ENCODE measurements around the gene HDAC9. TPM values are rescaled to one million over a fixed set of nuclear protein-coding genes. Genes with fewer than 3 reads are reported as not detected.

HDAC9 gene
- total RNA-seq, 1 donor from 2014 or later, result 0.52 TPM

- Mint-ChIP-seq H3K4me1 (ENCODE audit: low read depth) (no peaks in the 10 kb centered on the region), H3K27me3 (ENCODE audit: low read depth) (no peaks in the 10 kb centered on the region), H3K4me3 (ENCODE audit: low read depth) (no peak overlapping the region), H3K27ac (no peak overlapping the region), H3K36me3 (ENCODE audit: low read depth) (no peaks in the 10 kb centered on the region), H3K9me3 (no peaks in the 10 kb centered on the region)
- no peak for DNase-seq (ENCODE audit: low spot score)
- intact Hi-C loops (cut with micrococcal nuclease), result no loop called here
Observed at GRCh38 chr7:18997477-18998150, 502.1 kb downstream of the HDAC9 start.

GRCh38 chr7:19000410-19000809, 504.9 kb downstream of the HDAC9 start:
- Mint-ChIP-seq H3K4me3 (ENCODE audit: low read depth) (no peak overlapping the region), H3K27ac (no peak overlapping the region), H3K9me3 (no peaks in the 10 kb centered on the region), H3K27me3 (ENCODE audit: low read depth) (no peaks in the 10 kb centered on the region), H3K36me3 (ENCODE audit: low read depth) (no peaks in the 10 kb centered on the region), H3K4me1 (ENCODE audit: low read depth) (no peaks in the 10 kb centered on the region)
- no peak for DNase-seq (ENCODE audit: low spot score)
- intact Hi-C loops (cut with micrococcal nuclease), result no loop called here

GRCh38 chr7:19001854-19002253, 506.3 kb downstream of the HDAC9 start:
- intact Hi-C loops (cut with micrococcal nuclease), result no loop called here

GRCh38 chr7:19009241-19009935, 513.8 kb downstream of the HDAC9 start:
- Mint-ChIP-seq H3K9me3 (peaks cover 4% of the 10 kb centered on the region), H3K36me3 (ENCODE audit: low read depth) (no peaks in the 10 kb centered on the region), H3K27me3 (ENCODE audit: low read depth) (no peaks in the 10 kb centered on the region), H3K4me3 (ENCODE audit: low read depth) (no peak overlapping the region), H3K27ac (no peak overlapping the region), H3K4me1 (ENCODE audit: low read depth) (no peaks in the 10 kb centered on the region)
- DNase-seq (ENCODE audit: low spot score), result no peak
- intact Hi-C loops (cut with micrococcal nuclease), result no loop called here

More at GRCh38 chr7:19001854-19002253, 506.3 kb downstream of the HDAC9 start:
- Mint-ChIP-seq H3K27ac (no peak overlapping the region), H3K36me3 (ENCODE audit: low read depth) (no peaks in the 10 kb centered on the region), H3K4me3 (ENCODE audit: low read depth) (no peak overlapping the region), H3K9me3 (no peaks in the 10 kb centered on the region), H3K27me3 (ENCODE audit: low read depth) (no peaks in the 10 kb centered on the region), H3K4me1 (ENCODE audit: low read depth) (no peaks in the 10 kb centered on the region)
- DNase-seq (ENCODE audit: low spot score), result no peak

GRCh38 chr7:19009936-19010280, 514.4 kb downstream of the HDAC9 start:
- no peak overlapping the region for H3K27ac Mint-ChIP-seq
- no peaks in the 10 kb centered on the region for H3K4me1 Mint-ChIP-seq (ENCODE audit: low read depth)
- H3K36me3 Mint-ChIP-seq (ENCODE audit: low read depth), result no peaks in the 10 kb centered on the region
- DNase-seq (ENCODE audit: low spot score), result no peak
- H3K9me3 Mint-ChIP-seq, result peaks cover 7% of the 10 kb centered on the region
- no peak overlapping the region for H3K4me3 Mint-ChIP-seq (ENCODE audit: low read depth)
- H3K27me3 Mint-ChIP-seq (ENCODE audit: low read depth), result no peaks in the 10 kb centered on the region
- intact Hi-C loops (cut with micrococcal nuclease), result no loop called here

- H3K27me3 Mint-ChIP-seq (ENCODE audit: low read depth), result no peaks in the 10 kb centered on the region
- intact Hi-C loops (cut with micrococcal nuclease), result no loop called here
Observed at GRCh38 chr7:19011212-19011611, 515.7 kb downstream of the HDAC9 start.

GRCh38 chr7:19015098-19015497, 519.5 kb downstream of the HDAC9 start:
- DNase-seq (ENCODE audit: low spot score), result no peak
- Mint-ChIP-seq H3K36me3 (ENCODE audit: low read depth) (no peaks in the 10 kb centered on the region), H3K4me3 (ENCODE audit: low read depth) (no peak overlapping the region), H3K27me3 (ENCODE audit: low read depth) (no peaks in the 10 kb centered on the region), H3K27ac (no peak overlapping the region), H3K4me1 (ENCODE audit: low read depth) (no peaks in the 10 kb centered on the region), H3K9me3 (peaks cover 24% of the 10 kb centered on the region)
- intact Hi-C loops (cut with micrococcal nuclease), result no loop called here

More at GRCh38 chr7:19011212-19011611, 515.7 kb downstream of the HDAC9 start:
- no peaks in the 10 kb centered on the region for H3K4me1 Mint-ChIP-seq (ENCODE audit: low read depth)
- no peaks in the 10 kb centered on the region for H3K36me3 Mint-ChIP-seq (ENCODE audit: low read depth)
- peaks cover 15% of the 10 kb centered on the region for H3K9me3 Mint-ChIP-seq
- no peak overlapping the region for H3K4me3 Mint-ChIP-seq (ENCODE audit: low read depth)
- no peak for DNase-seq (ENCODE audit: low spot score)
- no peak overlapping the region for H3K27ac Mint-ChIP-seq

GRCh38 chr7:19016140-19016539, 520.6 kb downstream of the HDAC9 start:
- Mint-ChIP-seq H3K27ac (no peak overlapping the region), H3K36me3 (ENCODE audit: low read depth) (no peaks in the 10 kb centered on the region), H3K27me3 (ENCODE audit: low read depth) (no peaks in the 10 kb centered on the region), H3K4me3 (ENCODE audit: low read depth) (no peak overlapping the region), H3K4me1 (ENCODE audit: low read depth) (no peaks in the 10 kb centered on the region), H3K9me3 (peaks cover 24% of the 10 kb centered on the region)
- intact Hi-C loops (cut with micrococcal nuclease), result no loop called here
- DNase-seq (ENCODE audit: low spot score), result no peak

- no peaks in the 10 kb centered on the region for H3K36me3 Mint-ChIP-seq (ENCODE audit: low read depth)
- no peak overlapping the region for H3K4me3 Mint-ChIP-seq (ENCODE audit: low read depth)
- H3K4me1 Mint-ChIP-seq (ENCODE audit: low read depth), result no peaks in the 10 kb centered on the region
- intact Hi-C loops (cut with micrococcal nuclease), result no loop called here
- DNase-seq (ENCODE audit: low spot score), result no peak
- H3K27me3 Mint-ChIP-seq (ENCODE audit: low read depth), result no peaks in the 10 kb centered on the region
- H3K9me3 Mint-ChIP-seq, result peaks cover 24% of the 10 kb centered on the region
- no peak overlapping the region for H3K27ac Mint-ChIP-seq
Observed at GRCh38 chr7:19017374-19017773, 521.8 kb downstream of the HDAC9 start.

GRCh38 chr7:19020062-19020461, 524.5 kb downstream of the HDAC9 start:
- Mint-ChIP-seq H3K27me3 (ENCODE audit: low read depth) (no peaks in the 10 kb centered on the region), H3K27ac (no peak overlapping the region), H3K4me3 (ENCODE audit: low read depth) (no peak overlapping the region), H3K9me3 (peaks cover 17% of the 10 kb centered on the region), H3K36me3 (ENCODE audit: low read depth) (no peaks in the 10 kb centered on the region), H3K4me1 (ENCODE audit: low read depth) (no peaks in the 10 kb centered on the region)
- no peak for DNase-seq (ENCODE audit: low spot score)
- intact Hi-C loops (cut with micrococcal nuclease), result no loop called here

GRCh38 chr7:19020711-19021110, 525.2 kb downstream of the HDAC9 start:
- Mint-ChIP-seq H3K27me3 (ENCODE audit: low read depth) (no peaks in the 10 kb centered on the region), H3K9me3 (peaks cover 14% of the 10 kb centered on the region), H3K4me1 (ENCODE audit: low read depth) (no peaks in the 10 kb centered on the region), H3K4me3 (ENCODE audit: low read depth) (no peak overlapping the region), H3K27ac (no peak overlapping the region), H3K36me3 (ENCODE audit: low read depth) (no peaks in the 10 kb centered on the region)
- DNase-seq (ENCODE audit: low spot score), result no peak
- intact Hi-C loops (cut with micrococcal nuclease), result no loop called here

- no peaks in the 10 kb centered on the region for H3K36me3 Mint-ChIP-seq (ENCODE audit: low read depth)
- DNase-seq (ENCODE audit: low spot score), result no peak
- H3K27ac Mint-ChIP-seq, result no peak overlapping the region
- peaks cover 8% of the 10 kb centered on the region for H3K9me3 Mint-ChIP-seq
- no peaks in the 10 kb centered on the region for H3K27me3 Mint-ChIP-seq (ENCODE audit: low read depth)
- H3K4me1 Mint-ChIP-seq (ENCODE audit: low read depth), result no peaks in the 10 kb centered on the region
- intact Hi-C loops (cut with micrococcal nuclease), result no loop called here
- no peak overlapping the region for H3K4me3 Mint-ChIP-seq (ENCODE audit: low read depth)
Observed at GRCh38 chr7:19023477-19023876, 527.9 kb downstream of the HDAC9 start.

- H3K4me1 Mint-ChIP-seq (ENCODE audit: low read depth), result no peaks in the 10 kb centered on the region
- intact Hi-C loops (cut with micrococcal nuclease), result no loop called here
- DNase-seq (ENCODE audit: low spot score), result no peak
- H3K9me3 Mint-ChIP-seq, result peaks cover 6% of the 10 kb centered on the region
- H3K4me3 Mint-ChIP-seq (ENCODE audit: low read depth), result no peak overlapping the region
- H3K36me3 Mint-ChIP-seq (ENCODE audit: low read depth), result no peaks in the 10 kb centered on the region
- no peaks in the 10 kb centered on the region for H3K27me3 Mint-ChIP-seq (ENCODE audit: low read depth)
- H3K27ac Mint-ChIP-seq, result no peak overlapping the region
Observed at GRCh38 chr7:19024261-19024660, 528.7 kb downstream of the HDAC9 start.
